ENCODE data around the gene RELA.

GRCh38 chr11:65634109-65634436 lies 28.6 kb downstream of the RELA start:
- TF ChIP-seq CTCF (IDR thresholded peaks at IDR 0.05) (no peak), POLR2AphosphoS5 (IDR thresholded peaks at IDR 0.05) (no peak), POLR2A (IDR thresholded peaks at IDR 0.05) (no peak)

Data from prostate gland (tissue), 2 donors.